Activated CD4-positive, alpha-beta T cell treated with anti-CD3 and anti-CD28 coated beads, Interleukin-2, amount 10 ng/mL, durations not matched to agents 7 days and 5 days (primary cell): ENCODE measurements around the gene FGF16. TPM values are rescaled to one million over a fixed set of nuclear protein-coding genes. Genes with fewer than 3 reads are reported as not detected.
"Not testable (repeated sequence)": the region's sequence is repeated elsewhere in the genome, so short reads cannot be mapped to it uniquely, and the experiment has no call there.

Experiments
- CTCF ChIA-PET: fragments of 350-600 bp; sonication (Branson Sonifier 250); formaldehyde crosslinking; loops from one replicate; lab custom pipeline; 2021; ENCODE audit warnings: antibody characterized with exemption; lab: Charles Lee
- POLR2A ChIA-PET: fragments of 350-600 bp; sonication (Branson Sonifier 250); formaldehyde crosslinking; loops from one replicate; lab custom pipeline; 2021; ENCODE audit warnings: antibody characterized with exemption; lab: Charles Lee
- DNase-seq: peaks from one replicate; pipeline ENCODE4 v3.0.0-alpha.2; 2020
- H3K27ac Mint-ChIP-seq: one replicate; pipeline ENCODE4 v1.8.0; 2021; ENCODE audit warnings: mild to moderate bottlenecking, moderate library complexity, mixed read lengths
- H3K27me3 Mint-ChIP-seq: one replicate; pipeline ENCODE4 v1.8.0; 2021; ENCODE audit warnings: mixed read lengths
- H3K36me3 Mint-ChIP-seq: one replicate; pipeline ENCODE4 v1.8.0; 2021; ENCODE audit warnings: low read depth, mixed read lengths
- H3K4me1 Mint-ChIP-seq: one replicate; pipeline ENCODE4 v1.8.0; 2021; ENCODE audit warnings: mixed read lengths
- H3K4me3 Mint-ChIP-seq: one replicate; pipeline ENCODE4 v1.8.0; 2021; ENCODE audit warnings: mild to moderate bottlenecking, moderate library complexity, mixed read lengths
- H3K9me3 Mint-ChIP-seq: one replicate; pipeline ENCODE4 v1.8.0; 2021; ENCODE audit warnings: mixed read lengths
- total RNA-seq, 2 experiments: library from RNA; stranded (reverse); gene quantifications; one replicate each; pipeline ENCODE4 v1.2.3, GENCODE V29; 2021

The FGF16 gene
- total RNA-seq, 2 experiments from 2014 or later: not detected

GRCh38 chrX:77453190-77453589 is 6.0 kb downstream of the FGF16 start:
- Mint-ChIP-seq H3K4me3 (no peak overlapping the region), H3K27ac (no peak overlapping the region), H3K27me3 (peaks cover 8% of the 10 kb centered on the region), H3K36me3 (no peaks in the 10 kb centered on the region), H3K9me3 (no peaks in the 10 kb centered on the region), H3K4me1 (peaks cover 4% of the 10 kb centered on the region)
- DNase-seq: no peak
- ChIA-PET POLR2A (no interaction called here), CTCF (no interaction called here)

DNA sequence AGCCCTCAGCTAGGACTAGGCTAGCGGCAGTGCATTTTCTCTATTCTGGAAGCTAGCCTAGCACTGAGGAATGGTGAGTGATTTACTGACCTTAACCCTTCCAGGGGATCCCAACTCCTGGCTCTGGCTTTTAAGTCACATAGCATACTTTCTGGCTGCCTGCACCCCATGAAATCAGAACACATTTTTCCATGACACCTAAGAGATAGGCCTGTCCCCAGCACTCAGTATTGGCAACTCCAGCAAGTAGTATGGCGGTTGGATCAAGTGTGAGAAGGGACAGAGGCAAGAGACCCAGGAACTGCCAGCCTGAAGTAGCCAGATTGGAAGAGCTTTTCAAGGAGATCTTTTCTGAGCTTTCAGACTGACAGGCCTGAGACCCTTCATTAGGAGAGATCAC is 8.2 kb downstream of the FGF16 start:
- Mint-ChIP-seq H3K27me3 (no peaks in the 10 kb centered on the region), H3K36me3 (no peaks in the 10 kb centered on the region), H3K27ac (no peak overlapping the region), H3K4me1 (no peaks in the 10 kb centered on the region), H3K4me3 (no peak overlapping the region), H3K9me3 (no peaks in the 10 kb centered on the region)
- POLR2A ChIA-PET: no interaction called here
- CTCF ChIA-PET: interaction anchor here (1.2 kb wide), 1 partner anchor 11 kb away, joined by 3 read pairs; no protein-coding TSS in a partner anchor
- no peak for DNase-seq

DNA sequence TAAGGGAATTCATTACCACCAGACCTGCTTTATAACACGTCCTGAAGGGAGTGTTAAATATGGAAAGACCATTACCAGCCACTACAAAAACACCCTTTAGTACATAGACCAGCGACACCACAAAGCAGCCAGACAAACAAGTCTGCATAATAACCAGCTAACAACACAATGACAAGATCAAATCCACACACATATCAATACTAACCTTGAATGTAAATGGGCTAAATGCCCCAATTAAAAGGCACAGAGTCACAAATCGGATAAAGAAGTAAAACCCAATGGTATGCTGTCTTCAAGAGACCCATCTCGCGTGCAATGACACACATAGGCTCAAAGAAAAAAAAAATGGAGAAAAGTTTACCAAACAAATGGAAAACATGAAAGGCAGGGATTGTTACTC is 36.9 kb downstream of the FGF16 start:
- Mint-ChIP-seq H3K9me3 (peaks cover 15% of the 10 kb centered on the region), H3K27me3 (peaks cover 2% of the 10 kb centered on the region), H3K36me3 (no peaks in the 10 kb centered on the region), H3K27ac (no peak overlapping the region), H3K4me3 (no peak overlapping the region), H3K4me1 (no peaks in the 10 kb centered on the region)
- CTCF ChIA-PET: no interaction called here
- DNase-seq: no peak
- POLR2A ChIA-PET: no interaction called here

DNA sequence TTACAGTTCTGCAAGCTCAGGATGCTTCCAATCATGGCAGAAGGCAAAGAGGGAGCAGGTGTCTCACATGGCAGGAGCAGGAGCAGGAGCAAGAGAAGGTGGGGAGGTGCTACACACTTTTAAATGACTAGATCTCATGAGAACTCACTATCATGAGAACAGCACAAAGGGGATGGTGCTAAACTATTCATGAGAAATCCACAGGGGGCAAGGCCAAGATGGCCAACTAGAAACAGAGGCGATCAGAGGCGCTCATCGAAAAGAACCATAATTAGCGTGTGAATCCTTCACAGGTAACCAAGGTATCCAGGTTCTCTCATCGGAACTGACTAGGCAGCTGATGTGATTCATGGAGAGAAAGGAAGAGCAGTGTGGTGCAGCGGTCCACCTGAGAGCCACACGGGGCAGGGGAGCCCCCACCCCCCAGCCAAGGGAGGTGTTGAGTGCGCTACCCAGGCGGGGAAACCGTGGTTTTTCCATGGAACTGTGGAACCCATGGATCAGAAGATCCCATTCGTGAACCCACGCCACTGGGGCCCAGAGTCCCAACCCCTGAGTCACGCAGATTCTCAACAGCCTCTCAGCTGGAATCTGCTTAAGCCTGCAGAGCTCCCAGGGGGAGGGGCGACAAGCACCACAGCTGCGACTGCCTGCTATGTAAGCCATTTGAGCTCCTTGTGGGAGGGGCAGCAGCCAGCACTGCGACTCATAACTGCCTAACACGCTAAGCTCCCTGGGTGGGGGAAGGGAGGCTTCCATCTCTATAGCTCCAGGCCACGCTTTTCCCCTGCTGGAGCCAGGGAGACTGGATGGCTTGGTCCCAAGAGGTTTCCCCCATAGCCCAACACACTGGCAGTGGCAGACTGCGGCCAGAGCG is 46.7 kb downstream of the FGF16 start:
- Mint-ChIP-seq H3K4me3 (no peak overlapping the region), H3K27me3 (peaks cover 8% of the 10 kb centered on the region), H3K36me3 (no peaks in the 10 kb centered on the region), H3K9me3 (no peaks in the 10 kb centered on the region), H3K4me1 (no peaks in the 10 kb centered on the region), H3K27ac (no peak overlapping the region)
- ChIA-PET POLR2A (no interaction called here), CTCF (no interaction called here)
- no peak for DNase-seq

DNA sequence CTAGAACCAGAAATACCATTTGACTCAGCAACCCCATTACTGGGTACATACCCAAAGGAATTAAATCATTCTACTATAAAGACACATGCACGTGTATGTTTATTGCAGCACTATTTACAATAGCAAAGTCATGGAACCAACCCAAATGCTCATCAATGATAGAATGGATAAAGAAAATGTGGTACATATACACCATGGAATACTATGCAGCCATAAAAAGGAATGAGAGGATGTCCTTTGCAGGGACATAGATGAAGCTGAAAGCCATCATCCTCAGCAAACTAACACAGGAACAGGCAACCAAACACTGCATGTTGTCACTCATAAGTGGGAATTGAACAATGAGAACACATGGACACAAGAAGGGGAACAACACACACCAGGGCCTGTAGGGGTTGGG is 53.0 kb downstream of the FGF16 start:
- H3K27ac Mint-ChIP-seq, H3K4me1 Mint-ChIP-seq, CTCF ChIA-PET, DNase-seq, H3K36me3 Mint-ChIP-seq, H3K9me3 Mint-ChIP-seq, H3K4me3 Mint-ChIP-seq, POLR2A ChIA-PET: not testable (repeated sequence)
- H3K27me3 Mint-ChIP-seq: peaks cover 11% of the 10 kb centered on the region

- Mint-ChIP-seq H3K27me3 (peaks cover 3% of the 10 kb centered on the region), H3K27ac (no peak overlapping the region), H3K4me1 (peaks cover 5% of the 10 kb centered on the region), H3K9me3 (no peaks in the 10 kb centered on the region), H3K36me3 (peaks cover 11% of the 10 kb centered on the region), H3K4me3 (no peak overlapping the region)
- CTCF ChIA-PET: no interaction called here
- no peak for DNase-seq
- POLR2A ChIA-PET: no interaction called here
Observed at GRCh38 chrX:77502951-77503525, 55.8 kb downstream of the FGF16 start.

DNA sequence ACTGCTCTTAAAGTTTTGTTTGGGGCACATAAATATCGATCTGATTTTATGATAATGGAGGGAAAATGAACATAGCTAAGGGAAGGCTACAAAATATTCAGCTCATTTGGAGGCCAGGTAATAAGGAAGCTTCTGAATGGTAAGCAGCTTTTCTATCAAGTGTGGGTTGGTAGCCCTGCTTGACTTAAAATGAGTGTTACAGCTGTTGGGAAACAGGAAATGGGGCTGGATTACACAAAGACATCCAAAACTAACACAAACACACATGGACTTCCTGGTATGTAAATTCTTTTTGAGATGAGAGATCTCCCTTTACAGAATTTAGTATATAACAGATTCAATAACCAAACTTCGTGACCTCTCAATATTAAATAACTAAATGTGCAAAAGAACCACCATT is 58.0 kb downstream of the FGF16 start:
- Mint-ChIP-seq H3K27me3 (no peaks in the 10 kb centered on the region), H3K9me3 (no peaks in the 10 kb centered on the region), H3K36me3 (peaks cover 27% of the 10 kb centered on the region), H3K4me3 (no peak overlapping the region), H3K27ac (no peak overlapping the region), H3K4me1 (peaks cover 5% of the 10 kb centered on the region)
- DNase-seq: no peak
- POLR2A ChIA-PET: no interaction called here
- CTCF ChIA-PET: no interaction called here
